ENCODE data around the gene CENPX.
A peak's percentile ranks its signal among the peaks of the same experiment; 100 is the strongest.

GRCh38 chr17:81977211-81977808 lies 45.4 kb downstream of the CENPX start, which contains the start of gene ASPSCR1:
- TF ChIP-seq POLR2A (IDR thresholded peaks at IDR 0.05; ENCODE audit: low read depth, low read length) (peak; percentile 80), POLR2AphosphoS5 (IDR thresholded peaks at IDR 0.05; ENCODE audit: low read depth, low read length) (peak; percentile 73), TAF1 (IDR thresholded peaks at IDR 0.05; ENCODE audit: low read depth, low read length) (peak; percentile 92)

All from GM12891 (cell line).